GM19452 (cell line): Measurements from ENCODE around the gene TBX4.

Experiments used
- ATAC-seq: cut with Tn5 transposase; IDR thresholded peaks from one replicate; pipeline ENCODE4 v1.9.1; 2021; ENCODE audit not compliant: unreplicated experiment

The TBX4 gene

GRCh38 chr17:61464130-61464842, 12.1 kb downstream of the TBX4 start:
- ATAC-seq: no peak

- no peak for ATAC-seq
These were observed 12.6 kb downstream of the TBX4 start for GRCh38 chr17:61464843-61465180.

- no peak for ATAC-seq
These were observed 13.5 kb downstream of the TBX4 start for GRCh38 chr17:61465550-61466237.

DNA sequence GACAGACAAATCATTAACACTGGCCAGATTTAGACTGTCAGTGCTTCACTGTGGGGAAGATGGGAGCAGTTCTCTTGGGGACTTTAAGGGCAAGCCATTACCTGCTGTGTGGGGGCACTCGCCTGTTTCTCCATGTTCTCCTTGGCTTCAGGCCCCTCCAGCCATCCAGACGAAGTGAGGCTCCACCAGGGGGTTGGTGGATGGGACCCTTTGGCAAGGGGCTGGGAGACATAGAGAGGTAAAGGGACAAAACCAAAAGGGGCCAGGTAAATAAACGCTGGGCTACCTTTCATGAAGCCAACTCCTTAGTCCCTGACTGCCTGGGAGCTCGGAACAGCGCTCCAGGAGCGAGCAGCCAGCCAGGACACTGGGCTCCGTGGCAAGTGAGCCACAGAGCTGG, 14.0 kb downstream of the TBX4 start:
- ATAC-seq: no peak

GRCh38 chr17:61467416-61468262, 15.4 kb downstream of the TBX4 start:
- no peak for ATAC-seq

DNA sequence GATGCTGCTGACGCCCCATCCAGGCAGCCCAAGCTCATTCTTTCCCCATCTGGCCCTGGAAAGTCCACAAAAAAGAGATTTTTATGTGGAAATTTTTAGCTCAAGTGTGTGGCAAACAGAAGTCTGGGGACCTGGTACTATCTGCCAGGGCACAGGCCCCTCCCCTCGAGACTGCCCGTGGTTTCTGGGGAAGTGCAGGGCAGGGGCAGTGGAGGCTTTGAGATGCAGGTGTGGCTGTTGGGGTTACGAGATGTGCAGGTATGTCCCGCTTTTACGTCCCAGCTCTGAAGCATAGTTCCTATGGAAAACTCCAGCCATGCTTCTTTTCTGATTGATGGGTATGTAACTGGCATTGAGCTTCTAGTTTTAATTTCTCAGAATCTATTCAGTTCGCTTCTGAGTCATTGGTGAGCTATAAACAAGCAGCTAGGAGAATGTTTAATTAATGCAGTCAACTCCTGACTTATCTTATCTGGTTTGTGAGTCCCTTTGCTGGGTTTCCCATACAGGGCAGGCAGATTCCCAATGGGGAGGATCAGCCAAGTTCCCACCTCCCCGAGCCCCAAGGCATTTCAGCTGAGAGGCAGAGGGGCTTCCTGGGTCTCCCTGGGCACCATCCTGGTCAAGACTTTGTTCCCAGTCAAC, 16.2 kb downstream of the TBX4 start:
- no peak for ATAC-seq

GRCh38 chr17:61469474-61469873, 17.3 kb downstream of the TBX4 start:
- ATAC-seq: no peak

DNA sequence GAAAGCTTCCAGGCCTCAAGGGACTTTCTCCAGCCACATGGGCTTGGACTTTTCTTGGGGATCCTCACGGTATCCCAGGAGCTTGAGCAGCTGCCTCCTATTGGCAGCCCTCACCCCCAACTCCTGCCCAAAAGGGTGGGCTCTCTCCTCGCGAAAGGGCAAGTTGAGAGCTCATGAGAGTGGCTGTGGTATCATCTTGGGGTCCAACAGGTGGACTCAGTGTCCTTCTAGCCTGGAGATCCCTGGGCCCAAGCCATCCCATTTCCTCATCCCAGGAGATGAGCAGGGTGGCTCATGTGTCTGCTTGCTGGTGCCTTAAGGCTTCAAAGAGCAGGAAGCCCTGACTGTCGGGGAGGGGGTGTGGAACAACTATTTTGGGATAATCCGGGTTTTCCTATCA, 17.7 kb downstream of the TBX4 start:
- no peak for ATAC-seq

DNA sequence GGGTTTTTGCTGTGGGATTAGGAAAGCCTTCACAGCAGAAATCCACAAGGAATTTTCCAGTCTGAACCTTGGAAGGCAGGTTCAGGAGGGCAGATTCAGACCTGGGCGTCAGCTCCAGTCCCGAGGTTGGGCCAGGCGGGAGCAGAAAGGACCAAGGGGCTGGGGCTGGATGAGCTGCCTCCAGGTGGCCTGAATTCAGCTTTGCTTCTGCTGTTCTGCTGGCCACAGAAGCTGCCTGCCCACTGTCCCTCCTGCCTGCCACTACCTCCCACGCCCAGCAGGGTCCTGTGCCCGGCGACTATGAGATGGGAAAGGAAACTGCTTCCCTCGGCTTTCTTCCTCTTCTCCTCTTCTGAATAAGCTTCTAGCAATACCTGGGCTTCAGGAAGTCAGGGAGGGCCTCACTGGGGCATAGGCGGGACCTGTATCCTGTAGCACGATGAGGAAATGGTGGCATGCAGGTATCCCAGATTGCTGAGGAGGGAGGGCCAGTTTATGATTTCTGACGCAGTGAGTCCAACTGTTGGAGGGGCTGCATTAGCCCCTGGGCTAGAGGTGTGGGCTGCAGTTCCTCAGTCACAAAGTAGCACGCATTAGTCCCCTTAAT, 18.4 kb downstream of the TBX4 start:
- no peak for ATAC-seq

- no peak for ATAC-seq
These were observed 22.2 kb downstream of the TBX4 start for GRCh38 chr17:61474235-61474927.

- no peak for ATAC-seq
These were observed 22.7 kb downstream of the TBX4 start for GRCh38 chr17:61474934-61475333.

DNA sequence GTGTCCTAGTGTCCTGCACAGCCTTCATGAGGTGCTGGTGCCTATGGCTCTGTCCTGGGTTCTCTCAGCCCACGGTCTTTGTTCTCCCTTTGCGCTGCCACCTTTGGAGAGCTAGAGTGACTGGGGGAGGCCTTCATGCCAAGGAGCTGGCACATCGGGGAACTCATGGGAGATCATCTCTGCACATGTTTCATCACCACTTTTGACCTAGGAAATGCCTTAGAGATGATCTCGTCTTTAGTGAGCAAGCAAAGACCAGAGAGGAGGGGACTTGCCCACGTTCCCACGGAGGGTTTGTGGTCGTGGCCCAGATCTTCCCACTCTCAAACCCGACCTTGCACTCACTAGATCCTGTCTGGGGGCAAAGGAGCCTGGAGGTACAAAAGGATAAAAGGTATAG, 23.5 kb downstream of the TBX4 start:
- no peak for ATAC-seq

GRCh38 chr17:61476476-61477203, 24.4 kb downstream of the TBX4 start:
- no peak for ATAC-seq

DNA sequence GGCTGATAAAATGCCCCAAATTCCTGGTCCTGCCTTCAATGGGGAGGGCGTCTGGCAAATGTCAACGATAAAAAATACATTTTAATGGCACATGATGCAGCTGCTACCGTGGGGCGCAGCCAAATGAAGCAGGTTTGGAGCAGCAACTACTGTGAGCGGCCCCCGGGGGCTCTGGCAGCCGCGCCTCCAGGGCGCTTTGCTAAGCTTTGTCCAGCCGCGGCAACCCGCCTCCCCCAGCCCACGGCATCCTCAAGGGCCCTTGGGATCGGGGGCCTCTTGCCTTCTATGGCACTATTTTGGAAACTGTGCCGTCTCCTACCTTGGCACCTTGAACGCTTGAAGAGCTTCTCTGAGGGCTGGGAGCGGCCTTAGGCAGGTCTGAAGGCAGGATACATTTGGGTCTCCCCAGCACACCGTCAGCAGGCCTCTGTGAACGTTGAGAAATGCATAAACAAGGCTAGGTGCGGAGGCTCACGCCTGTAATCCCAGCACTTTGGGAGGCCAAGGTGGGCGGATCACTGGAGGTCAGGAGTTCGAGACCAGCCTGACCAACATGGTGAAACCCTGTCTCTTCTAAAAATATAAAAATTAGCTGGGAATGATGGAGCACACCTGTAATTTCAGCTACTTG, 25.1 kb downstream of the TBX4 start:
- no peak for ATAC-seq

DNA sequence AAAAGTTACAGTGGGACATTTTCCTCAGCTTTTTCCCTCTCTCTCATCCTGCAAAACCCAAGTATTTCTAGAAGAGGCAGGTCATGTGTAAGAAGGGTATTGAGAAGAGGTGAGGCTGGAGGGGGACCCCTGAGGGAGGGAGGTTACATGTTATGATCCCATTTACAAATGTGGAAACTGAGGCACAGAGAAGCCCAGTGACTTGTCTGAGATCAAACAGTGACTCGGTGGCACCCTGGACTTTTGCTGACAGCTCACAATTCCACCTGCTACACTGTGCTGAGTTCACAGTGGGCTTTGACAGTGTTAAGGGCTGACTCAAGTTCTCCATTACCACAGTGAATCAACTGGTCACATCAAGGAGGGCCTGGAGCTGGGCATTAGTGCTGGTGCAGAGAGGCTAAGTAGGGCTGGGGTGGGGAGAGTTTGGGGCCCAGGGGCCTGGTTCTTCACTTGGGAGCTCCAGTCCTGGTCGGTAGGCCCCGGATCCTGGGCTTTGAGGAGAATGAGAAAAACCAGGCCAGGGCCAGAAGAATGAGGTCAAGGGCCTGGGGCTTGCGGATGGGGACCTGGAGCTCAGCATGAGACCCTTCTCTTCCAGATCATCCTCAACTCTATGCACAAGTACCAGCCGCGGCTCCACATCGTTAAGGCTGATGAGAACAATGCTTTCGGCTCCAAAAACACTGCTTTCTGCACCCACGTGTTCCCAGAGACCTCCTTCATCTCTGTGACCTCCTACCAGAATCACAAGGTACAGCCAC, 26.0 kb downstream of the TBX4 start:
- ATAC-seq: no peak

DNA sequence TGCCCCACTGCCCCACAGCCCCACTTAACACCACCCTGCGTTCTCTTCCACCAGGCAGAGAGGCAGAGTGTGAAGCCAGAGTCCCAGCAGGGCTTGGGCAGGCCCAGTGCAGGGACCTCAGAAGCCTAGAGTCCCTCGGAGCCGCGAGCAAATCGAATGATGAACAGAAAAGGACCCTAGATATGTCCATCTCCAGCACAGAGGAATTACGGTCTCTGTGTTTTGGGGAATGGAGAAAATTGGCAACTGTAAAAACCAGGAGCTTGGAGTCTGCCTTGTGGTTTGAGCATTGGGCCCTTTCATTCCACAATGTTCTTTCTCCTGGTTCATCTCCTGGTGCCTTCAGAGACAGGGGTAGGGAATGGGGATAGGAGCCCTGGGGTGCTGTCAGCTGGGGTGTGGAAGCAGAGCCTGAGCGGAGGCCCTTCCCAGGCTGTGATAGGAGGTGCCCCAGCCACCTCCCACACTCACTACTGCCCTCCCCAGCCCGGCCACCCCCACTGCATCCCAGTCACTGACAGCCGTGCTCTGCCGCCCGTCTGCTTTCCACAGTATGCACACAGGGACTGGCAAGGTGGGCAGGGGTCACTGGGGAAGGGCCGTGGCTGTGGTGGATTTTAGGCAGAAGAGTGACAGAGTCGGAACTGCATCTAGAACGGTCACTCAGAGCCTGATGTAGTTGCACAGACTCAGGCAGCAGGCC, 26.7 kb downstream of the TBX4 start:
- ATAC-seq: no peak

- no peak for ATAC-seq
These were observed 27.5 kb downstream of the TBX4 start for GRCh38 chr17:61479493-61480413.
